Epithelial cell of umbilical artery (primary cell): ENCODE measurements around the gene ABHD12. TPM values are rescaled to one million over a fixed set of nuclear protein-coding genes. Genes with fewer than 3 reads are reported as not detected.

ENCODE experiments used
- total RNA-seq: library from RNA; depleted of rRNA; stranded (reverse); fragments of >200 nt; gene quantifications from 2 replicates; pipeline ENCODE4 v1.2.3, GENCODE V29; 2014

ABHD12 gene
- total RNA-seq = 23.4 and 24.0 TPM in 2 replicates

DNA sequence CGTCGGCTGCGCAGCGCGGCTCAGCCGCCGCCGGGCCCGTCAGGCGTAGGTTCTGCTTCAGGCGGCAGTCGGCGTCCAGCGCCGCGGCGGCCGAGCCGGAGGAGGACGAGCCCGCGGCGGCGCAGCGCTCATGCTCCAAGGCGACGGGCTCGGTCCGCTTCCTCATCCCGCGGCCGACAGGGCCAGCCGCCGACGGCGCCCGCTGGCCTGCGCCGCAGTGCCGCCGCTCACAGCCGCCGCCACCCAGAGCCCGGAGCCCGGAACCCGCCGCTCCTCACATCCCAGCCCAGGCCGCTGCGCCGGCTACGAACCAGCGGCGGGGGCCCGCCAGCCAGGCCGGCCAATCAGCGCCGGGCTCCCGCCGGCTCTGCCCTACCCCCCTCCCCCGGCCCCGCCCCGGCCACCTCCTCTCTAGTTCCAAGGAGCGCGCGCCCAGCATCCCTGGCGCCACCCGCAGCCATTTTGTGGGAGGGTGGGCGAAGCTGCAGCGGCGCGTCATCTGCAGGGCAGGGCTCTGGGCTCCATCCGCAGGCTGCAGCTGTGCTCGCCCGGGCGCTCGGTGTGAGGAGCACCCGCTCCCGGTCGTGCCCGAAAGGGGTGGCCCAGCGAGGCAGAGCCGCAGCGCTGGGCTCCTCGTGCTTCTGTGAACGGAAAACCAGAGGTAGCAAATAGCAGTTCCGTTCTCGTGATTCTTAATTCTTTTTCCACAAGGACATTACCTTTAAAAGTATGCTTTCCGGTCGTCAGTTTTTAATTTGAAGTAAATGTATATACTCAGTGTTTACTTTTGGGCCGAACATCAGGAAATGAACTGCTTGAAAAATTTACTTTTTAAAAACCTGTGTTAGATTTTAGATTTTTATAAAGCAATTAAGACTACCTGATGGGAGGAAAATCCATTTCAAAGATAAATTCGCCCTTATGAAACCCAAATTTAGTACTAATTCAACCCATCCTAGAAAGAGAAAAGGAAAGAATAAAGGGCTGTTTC lies at the start of gene ABHD12:
ABHD12 (minus strand) TSS at position 298 of the 991 bp plus-strand sequence; CDS start at position 166, 132 bp downstream.

DNA sequence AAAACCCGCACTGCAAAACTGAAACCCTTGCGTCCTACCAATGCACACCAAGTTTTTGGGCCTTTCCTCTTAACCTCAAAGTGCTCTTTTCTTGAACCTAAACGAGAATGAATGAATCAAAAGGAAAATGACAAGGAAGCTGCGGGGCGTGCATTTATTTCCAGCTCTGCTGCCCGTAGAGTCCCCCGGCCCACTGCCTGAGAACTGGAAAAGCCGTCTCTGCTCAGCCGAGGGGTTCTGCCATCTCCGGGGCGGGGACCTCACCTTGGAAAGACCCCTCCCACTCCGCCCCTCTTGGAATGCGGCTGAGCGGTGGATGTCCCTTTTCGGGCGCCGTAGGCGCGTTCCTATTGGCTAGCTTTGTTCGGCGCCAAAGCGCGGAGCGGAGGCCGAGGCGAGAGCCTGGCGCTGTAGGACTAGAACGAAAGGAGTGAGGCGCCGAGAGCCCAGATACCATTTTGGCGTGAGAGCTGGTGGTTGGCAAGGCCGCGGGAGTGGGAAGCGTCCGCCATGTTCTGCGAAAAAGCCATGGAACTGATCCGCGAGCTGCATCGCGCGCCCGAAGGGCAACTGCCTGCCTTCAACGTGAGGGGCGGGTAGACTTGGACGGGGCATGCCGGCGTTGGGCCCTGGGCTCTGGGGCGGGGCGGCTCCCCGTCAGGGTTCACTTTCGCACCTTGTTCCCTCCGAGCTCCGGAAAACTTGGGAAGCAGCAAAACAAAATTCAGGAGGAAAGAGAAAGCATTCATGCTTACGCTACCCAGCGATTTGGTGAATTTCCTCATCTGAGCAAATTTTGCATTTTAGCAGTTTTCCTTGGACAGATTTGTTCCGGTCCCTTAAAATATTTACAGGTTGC lies 16.9 kb upstream of the ABHD12 start, which contains the start of gene GINS1:
GINS1 (plus strand) TSS at position 363 of the 859 bp plus-strand sequence; CDS start at position 511, 148 bp downstream.

Other genes starting within 250 kb of the ABHD12 start
- gene ENTPD6, start 195.1 kb downstream of the ABHD12 start, total RNA-seq = 45.5 and 63.5 TPM in 2 replicates
- gene PYGB, start 142.8 kb downstream of the ABHD12 start, total RNA-seq = 69.2 and 72.2 TPM in 2 replicates
- 14.3 and 25.7 TPM in 2 replicates for gene GINS1, start 16.8 kb upstream of the ABHD12 start, total RNA-seq
- 9.4 and 9.9 TPM in 2 replicates for gene NINL, start 194.7 kb upstream of the ABHD12 start, total RNA-seq
- 9.1 and 9.9 TPM in 2 replicates for gene NANP, start 233.2 kb upstream of the ABHD12 start, total RNA-seq